DND-41 (cell line): ENCODE results near the gene COX7B2.

Experiments used
- ATAC-seq: fragments of 200-7000 bp; cut with Tn5 transposase; 3 replicates; pipeline ENCODE4 v1.9.1; 2021; ENCODE audit warnings: low read depth; ENCODE audit not compliant: insufficient read depth
- DNase-seq: peaks from one replicate; pipeline ENCODE4 v3.0.0-alpha.2; 2020
- H2AFZ ChIP-seq: 2 replicates; pipeline ENCODE4 v1.6.0; 2012; ENCODE audit warnings: low read depth, low read length
- H3K27ac ChIP-seq: 2 replicates; pipeline ENCODE4 v1.5.1; 2012; ENCODE audit warnings: low read length, inconsistent platforms
- H3K27me3 ChIP-seq: fragments of 200-600 bp; sonication (generic); 2 replicates; pipeline ENCODE4 v1.6.0; 2012; ENCODE audit warnings: low read length, mild to moderate bottlenecking, inconsistent platforms; ENCODE audit not compliant: insufficient read depth, poor library complexity
- H3K36me3 ChIP-seq: 2 replicates; pipeline ENCODE4 v1.5.1; 2012; ENCODE audit warnings: low read length, inconsistent platforms; ENCODE audit not compliant: insufficient read depth
- H3K4me1 ChIP-seq: 2 replicates; pipeline ENCODE4 v1.5.1; 2012; ENCODE audit warnings: mild to moderate bottlenecking, low read length; ENCODE audit not compliant: insufficient read depth
- H3K4me2 ChIP-seq: 2 replicates; pipeline ENCODE4 v1.6.0; 2012; ENCODE audit warnings: mild to moderate bottlenecking, moderate library complexity, low read length, inconsistent platforms; ENCODE audit not compliant: insufficient read depth
- H3K4me3 ChIP-seq, 2 experiments: fragments of 200-600 bp in 1 of 2; shearing (Covaris generic) in 1 of 2; 2 replicates each; pipeline ENCODE4 v1.5.1; 2012 to 2016; ENCODE audit warnings: inconsistent platforms in 2 of 2, low read length in 2 of 2, mild to moderate bottlenecking in 2 of 2, low read depth in 1 of 2, moderate library complexity in 1 of 2
- H3K79me2 ChIP-seq: 2 replicates; pipeline ENCODE4 v1.6.0; 2012; ENCODE audit warnings: low read length, inconsistent platforms; ENCODE audit not compliant: insufficient read depth
- H3K9ac ChIP-seq: 2 replicates; pipeline ENCODE4 v1.6.0; 2012; ENCODE audit warnings: low read depth, mild to moderate bottlenecking, inconsistent platforms, low read length, moderate library complexity
- H3K9me3 ChIP-seq: 2 replicates; pipeline ENCODE4 v1.5.1; 2012; ENCODE audit warnings: low read length, moderate library complexity, mild to moderate bottlenecking, inconsistent platforms; ENCODE audit not compliant: insufficient read depth, severe bottlenecking
- H4K20me1 ChIP-seq: 2 replicates; pipeline ENCODE4 v1.6.0; 2012; ENCODE audit warnings: low read length; ENCODE audit not compliant: insufficient read depth
- CTCF ChIP-seq: IDR thresholded peaks from 2 replicates; pipeline ENCODE4 v1.5.1; 2012; ENCODE audit warnings: borderline replicate concordance, low read length, moderate library complexity, mild to moderate bottlenecking; ENCODE audit not compliant: poor library complexity, severe bottlenecking; ENCODE audit errors: extremely low read depth
- EZH2 ChIP-seq: IDR thresholded peaks from 3 replicates; pipeline ENCODE4 v1.6.1; 2012; ENCODE audit warnings: borderline replicate concordance, low read depth, mild to moderate bottlenecking, moderate library complexity, low read length, inconsistent platforms; ENCODE audit not compliant: severe bottlenecking

Gene COX7B2

GRCh38 chr4:46909078-46909477 is at the start of gene COX7B2:
COX7B2 (minus strand) TSS chr4:46909245; CDS start chr4:46735192, 174,053 bp downstream.
- TF ChIP-seq EZH2 = no peak
- TF ChIP-seq CTCF = no peak

GRCh38 chr4:46956451-46956850 is 47.4 kb upstream of the COX7B2 start:
- no peak overlapping the region for H3K9ac ChIP-seq
- no peaks in the 10 kb centered on the region for H3K4me1 ChIP-seq
- no peaks in the 10 kb centered on the region for H3K79me2 ChIP-seq
- no peak overlapping the region for H3K4me3 ChIP-seq
- no peak overlapping the region for H2AFZ ChIP-seq
- no peaks in the 10 kb centered on the region for H4K20me1 ChIP-seq
- no peaks in the 10 kb centered on the region for H3K36me3 ChIP-seq
- no peak for ATAC-seq
- no peak for TF ChIP-seq CTCF
- no peaks in the 10 kb centered on the region for H3K9me3 ChIP-seq
- H3K27ac ChIP-seq = no peak overlapping the region
- DNase-seq = no peak
- H3K4me2 ChIP-seq = no peak overlapping the region
- no peaks in the 10 kb centered on the region for H3K27me3 ChIP-seq

More at GRCh38 chr4:46909078-46909477, at the start of gene COX7B2:
- H3K4me1 ChIP-seq = no peaks in the 10 kb centered on the region
- DNase-seq (no peak), ATAC-seq (no peak)
- no peaks in the 10 kb centered on the region for H3K36me3 ChIP-seq
- no peak within 1 kb of the TSS for H3K9ac ChIP-seq
- no peak within 1 kb of the TSS for H3K27ac ChIP-seq
- no peaks in the 10 kb centered on the region for H4K20me1 ChIP-seq
- no peaks in the 10 kb centered on the region for H3K9me3 ChIP-seq
- H2AFZ ChIP-seq = no peak within 1 kb of the TSS; the same call in 1 of the 2 replicates
- H3K27me3 ChIP-seq = no peaks in the 10 kb centered on the region
- H3K4me3 ChIP-seq = no peak within 1 kb of the TSS
- H3K4me2 ChIP-seq = no peak within 1 kb of the TSS
- H3K79me2 ChIP-seq = no peaks in the 10 kb centered on the region

- no peak for DNase-seq
- Histone ChIP-seq H3K4me2 (no peak overlapping the region), H3K4me3 (no peak overlapping the region), H2AFZ (no peak overlapping the region), H3K4me1 (no peaks in the 10 kb centered on the region), H4K20me1 (no peaks in the 10 kb centered on the region), H3K27ac (no peak overlapping the region), H3K36me3 (no peaks in the 10 kb centered on the region), H3K79me2 (no peaks in the 10 kb centered on the region), H3K27me3 (no peaks in the 10 kb centered on the region), H3K9me3 (no peaks in the 10 kb centered on the region), H3K9ac (no peak overlapping the region)
- TF ChIP-seq EZH2 = no peak
- no peak for TF ChIP-seq CTCF
- no peak for ATAC-seq
Observed at GRCh38 chr4:46955601-46956000, 46.6 kb upstream of the COX7B2 start.

GRCh38 chr4:46954643-46955042 is 45.6 kb upstream of the COX7B2 start:
- Histone ChIP-seq H3K9me3 (no peaks in the 10 kb centered on the region), H3K9ac (no peak overlapping the region), H4K20me1 (no peaks in the 10 kb centered on the region), H3K4me2 (no peak overlapping the region), H3K27ac (no peak overlapping the region), H2AFZ (no peak overlapping the region), H3K79me2 (no peaks in the 10 kb centered on the region), H3K36me3 (no peaks in the 10 kb centered on the region), H3K4me3 (no peak overlapping the region), H3K27me3 (no peaks in the 10 kb centered on the region), H3K4me1 (no peaks in the 10 kb centered on the region)
- ATAC-seq (no peak), DNase-seq (no peak)
- TF ChIP-seq EZH2 (no peak), CTCF (no peak)
